Keratinocyte (primary cell): ENCODE data around the gene RPS2. TPM values are rescaled to one million over a fixed set of nuclear protein-coding genes. Genes with fewer than 3 reads are reported as not detected.

Experiments
- DNase-seq: peaks from one replicate; pipeline ENCODE4 v3.0.0-alpha.2; 2011; ENCODE audit warnings: low read depth, missing footprints, low spot score
- FAIRE-seq: peaks from 2 replicates; lab custom pipeline; 2011; peaks lifted over from hg19 to GRCh38; lab: Jason Lieb, UNC
- H2AFZ ChIP-seq: 2 replicates; pipeline ENCODE4 v1.6.0; 2012; ENCODE audit warnings: low read length, control low read depth, inconsistent platforms; ENCODE audit not compliant: control insufficient read depth
- H3K27ac ChIP-seq: 2 replicates; pipeline ENCODE4 v1.5.1; 2011; ENCODE audit warnings: low read length; ENCODE audit not compliant: control insufficient read depth, insufficient read depth
- H3K27me3 ChIP-seq: 3 replicates; pipeline ENCODE4 v1.6.0; 2011; ENCODE audit warnings: low read length; ENCODE audit not compliant: control insufficient read depth, insufficient read depth; ENCODE audit errors: extremely low read depth
- H3K36me3 ChIP-seq, 2 experiments: 2 replicates in 1 of 2; 3 replicates in 1 of 2; pipeline ENCODE4 v1.5.1; 2011; ENCODE audit warnings: low read length in 2 of 2, mild to moderate bottlenecking in 1 of 2; ENCODE audit not compliant: control insufficient read depth in 2 of 2, insufficient read depth in 2 of 2; ENCODE audit errors: extremely low read depth in 1 of 2
- H3K4me1 ChIP-seq: 3 replicates; pipeline ENCODE4 v1.5.1; 2011; ENCODE audit warnings: low read length; ENCODE audit not compliant: control insufficient read depth, insufficient read depth; ENCODE audit errors: extremely low read depth
- H3K4me2 ChIP-seq: 3 replicates; pipeline ENCODE4 v1.6.0; 2011; ENCODE audit warnings: low read depth, low read length; ENCODE audit not compliant: control insufficient read depth, insufficient read depth; ENCODE audit errors: extremely low read depth
- H3K4me3 ChIP-seq, 3 experiments: fragments of 200-600 bp in 1 of 3; sonication (generic) in 1 of 3; 2 replicates in 2 of 3; 3 replicates in 1 of 3; pipeline ENCODE4 v1.5.1; 2011 to 2016; ENCODE audit warnings: low read length in 3 of 3, mild to moderate bottlenecking in 3 of 3, control low read depth in 2 of 3, inconsistent platforms in 1 of 3, low read depth in 1 of 3, mixed read lengths in 1 of 3, mixed run types in 1 of 3, moderate library complexity in 1 of 3; ENCODE audit not compliant: control insufficient read depth in 2 of 3, insufficient read depth in 2 of 3; ENCODE audit errors: extremely low read depth in 1 of 3
- H3K79me2 ChIP-seq: 2 replicates; pipeline ENCODE4 v1.6.0; 2012; ENCODE audit warnings: low read length; ENCODE audit not compliant: control insufficient read depth, insufficient read depth
- H3K9ac ChIP-seq: 3 replicates; pipeline ENCODE4 v1.6.0; 2011; ENCODE audit warnings: low read length; ENCODE audit not compliant: control insufficient read depth, insufficient read depth; ENCODE audit errors: extremely low read depth
- H3K9me1 ChIP-seq: 3 replicates; pipeline ENCODE4 v1.6.0; 2011; ENCODE audit warnings: low read length; ENCODE audit not compliant: control insufficient read depth, insufficient read depth; ENCODE audit errors: extremely low read depth
- H3K9me3 ChIP-seq: 2 replicates; pipeline ENCODE4 v1.5.1; 2012; ENCODE audit warnings: low read depth, low read length; ENCODE audit not compliant: control insufficient read depth
- H4K20me1 ChIP-seq: 3 replicates; pipeline ENCODE4 v1.6.0; 2011; ENCODE audit warnings: low read length; ENCODE audit not compliant: control insufficient read depth, insufficient read depth; ENCODE audit errors: extremely low read depth
- CTCF ChIP-seq, 3 experiments: IDR thresholded peaks in 1 of 3; conservative IDR thresholded peaks in 1 of 3; optimal IDR thresholded peaks in 1 of 3; 2 replicates in 2 of 3; 3 replicates in 1 of 3; pipeline versions ENCODE3 to v1.5.1; 2011; ENCODE audit warnings: low read length in 3 of 3, mild to moderate bottlenecking in 3 of 3, moderate library complexity in 2 of 3, control low read depth in 1 of 3, inconsistent platforms in 1 of 3; ENCODE audit not compliant: insufficient read depth in 2 of 3; ENCODE audit errors: extremely low read depth in 1 of 3
- EZH2 ChIP-seq: IDR thresholded peaks from one replicate; pipeline ENCODE4 v1.6.1; 2012; ENCODE audit warnings: inconsistent platforms, mild to moderate bottlenecking, low read length, moderate library complexity
- dilution Hi-C: fragments of 300-500 bp; cut with MboI; formaldehyde crosslinking; loops from one replicate; pipeline ENCODE4 v1.7.0; 2020; ENCODE audit warnings: low sequenced_read_pairs; ENCODE audit not compliant: extremely low pct_ligation_motif_present
- polyA plus RNA-seq, 5 experiments: library from polyadenylated mRNA; depleted of rRNA in 3 of 5; stranded (reverse) in 3 of 5; stranded (forward) in 1 of 5; unstranded in 1 of 5; fragments of >200 nt; gene quantifications; 1 replicate in 1 of 5; 2 replicates in 3 of 5; 3 replicates in 1 of 5; pipeline versions ENCODE4 v1.2.1 to v1.2.3, GENCODE V29; 2011 to 2012; ENCODE audit warnings: missing spikeins in 2 of 5, low read depth in 1 of 5, low replicate concordance in 1 of 5

Gene RPS2
- polyA plus RNA-seq, 1 donor (not counting 4 experiments of a cell fraction or from before 2014, with no cell fraction given) = 3,573 TPM

- Histone ChIP-seq H3K9ac (no peak overlapping the region), H3K79me2 (no peaks in the 10 kb centered on the region), H2AFZ (no peak overlapping the region), H4K20me1 (no peaks in the 10 kb centered on the region), H3K36me3 (no peaks in the 10 kb centered on the region), H3K27me3 (peaks cover 66% of the 10 kb centered on the region), H3K27ac (no peak overlapping the region), H3K9me3 (no peaks in the 10 kb centered on the region), H3K9me1 (no peaks in the 10 kb centered on the region), H3K4me1 (peaks cover 10% of the 10 kb centered on the region), H3K4me2 (no peak overlapping the region), H3K4me3 (no peak overlapping the region)
- FAIRE-seq (no peak), DNase-seq (no peak)
- dilution Hi-C loops = no loop called here
- no peak for TF ChIP-seq CTCF (optimal IDR thresholded peaks at IDR 0.05 in 1 of 3, IDR thresholded peaks at IDR 0.05 in 1 of 3, conservative IDR thresholded peaks at IDR 0.05 in 1 of 3; ENCODE audit: extremely low read depth in 1 of 3, insufficient read depth in 2 of 3, low read length in 3 of 3)
- TF ChIP-seq EZH2 = no peak
These were observed 48.6 kb downstream of the RPS2 start for GRCh38 chr16:1915732-1916639.

- Histone ChIP-seq H3K27ac (no peak overlapping the region), H3K4me1 (peaks cover 10% of the 10 kb centered on the region), H3K36me3 (no peaks in the 10 kb centered on the region), H2AFZ (no peak overlapping the region), H3K9ac (no peak overlapping the region), H3K9me3 (no peaks in the 10 kb centered on the region), H3K79me2 (no peaks in the 10 kb centered on the region), H3K27me3 (peaks cover 56% of the 10 kb centered on the region), H3K9me1 (no peaks in the 10 kb centered on the region), H3K4me2 (no peak overlapping the region), H3K4me3 (no peak overlapping the region), H4K20me1 (no peaks in the 10 kb centered on the region)
- FAIRE-seq (no peak), DNase-seq (no peak)
- dilution Hi-C loops = no loop called here
- TF ChIP-seq EZH2 (no peak), CTCF (optimal IDR thresholded peaks at IDR 0.05 in 1 of 3, IDR thresholded peaks at IDR 0.05 in 1 of 3, conservative IDR thresholded peaks at IDR 0.05 in 1 of 3; ENCODE audit: extremely low read depth in 1 of 3, insufficient read depth in 2 of 3, low read length in 3 of 3) (no peak)
These were observed 49.6 kb downstream of the RPS2 start for GRCh38 chr16:1914988-1915387.
